OCI-LY3 (cell line): Measurements from ENCODE around the gene GAK.
"Not testable (repeated sequence)": the region's sequence is repeated elsewhere in the genome, so short reads cannot be mapped to it uniquely, and the experiment has no call there.

ENCODE experiments used
- H2AFZ ChIP-seq: fragments of 200-600, 300-600 bp; shearing (Covaris generic); 2 replicates; pipeline ENCODE4 v1.6.0; 2014; ENCODE audit warnings: antibody characterized with exemption, low read depth, low read length
- H3K27ac ChIP-seq: fragments of 200-600, 300-600 bp; sonication (generic); 2 replicates; pipeline ENCODE4 v1.5.1; 2014; ENCODE audit warnings: mild to moderate bottlenecking, low read length, moderate library complexity, mixed read lengths
- H3K27me3 ChIP-seq: fragments of 200-600, 300-600 bp; sonication (generic); 2 replicates; pipeline ENCODE4 v1.6.1; 2014; ENCODE audit warnings: low read depth, low read length, mixed read lengths
- H3K36me3 ChIP-seq: fragments of 200-600, 300-600 bp; sonication (generic); replicated peaks from 2 replicates; pipeline ENCODE3; 2014; ENCODE audit warnings: low read depth, low read length, mixed read lengths
- H3K4me1 ChIP-seq: fragments of 300-600, 200-600 bp; sonication (generic); 2 replicates; pipeline ENCODE4 v1.6.1; 2014; ENCODE audit warnings: low read length, mixed read lengths
- H3K4me2 ChIP-seq: fragments of 200-600, 300-600 bp; sonication (generic); 2 replicates; pipeline ENCODE4 v1.6.1; 2014; ENCODE audit warnings: low read length, mixed read lengths
- H3K4me3 ChIP-seq: fragments of 300-600, 200-600 bp; sonication (generic); 2 replicates; pipeline ENCODE4 v1.5.1; 2014; ENCODE audit warnings: antibody characterized with exemption, mild to moderate bottlenecking, low read length, moderate library complexity
- H3K79me2 ChIP-seq: fragments of 300-600, 200-600 bp; shearing (Covaris generic); 2 replicates; pipeline ENCODE4 v1.6.1; 2014; ENCODE audit warnings: mild to moderate bottlenecking, low read length, mixed read lengths
- H3K9ac ChIP-seq: fragments of 300-600, 200-600 bp; shearing (Covaris generic); 2 replicates; pipeline ENCODE4 v1.6.0; 2014; ENCODE audit warnings: mild to moderate bottlenecking, low read length, moderate library complexity
- H3K9me3 ChIP-seq: fragments of 200-600, 300-600 bp; shearing (Covaris generic); 2 replicates; pipeline ENCODE4 v1.6.1; 2014; ENCODE audit warnings: low read length, mixed read lengths; ENCODE audit not compliant: insufficient read depth
- H4K20me1 ChIP-seq: fragments of 200-600, 300-600 bp; sonication (generic); 2 replicates; pipeline ENCODE4 v1.6.1; 2016; ENCODE audit warnings: low read length, mixed read lengths; ENCODE audit not compliant: insufficient read depth
- CTCF ChIP-seq: fragments of 200-600, 300-600 bp; sonication (generic); IDR thresholded peaks from 2 replicates; pipeline ENCODE4 v1.5.1; 2014; ENCODE audit warnings: antibody characterized with exemption, low read length, low read depth
- EZH2phosphoT487 ChIP-seq: fragments of 200-600 bp; shearing (Covaris generic); IDR thresholded peaks from 2 replicates; pipeline ENCODE4 v1.6.1; 2018; ENCODE audit warnings: antibody characterized with exemption, mixed run types, low read depth

The GAK gene

GRCh38 chr4:921830-922331 is 10.2 kb downstream of the GAK start:
- TF ChIP-seq CTCF = no peak
- TF ChIP-seq EZH2phosphoT487 = no peak
- H2AFZ ChIP-seq = no peak overlapping the region
- H3K4me2 ChIP-seq = peak overlapping the region; percentile 8
- peaks cover 55% of the 10 kb centered on the region for H4K20me1 ChIP-seq
- H3K4me1 ChIP-seq = peaks cover 22% of the 10 kb centered on the region
- no peak overlapping the region for H3K27ac ChIP-seq
- H3K4me3 ChIP-seq = no peak overlapping the region
- 0 out of 2 replicates have a peak, but pooled peaks cover 11% of the 10 kb centered on the region for H3K9me3 ChIP-seq
- H3K79me2 ChIP-seq = peaks cover 81% of the 10 kb centered on the region
- H3K9ac ChIP-seq = no peak overlapping the region
- no peaks in the 10 kb centered on the region for H3K27me3 ChIP-seq
- H3K36me3 ChIP-seq = peaks cover 19% of the 10 kb centered on the region

GRCh38 chr4:919004-919680 is 13.0 kb downstream of the GAK start:
- Histone ChIP-seq H3K79me2 (peaks cover 86% of the 10 kb centered on the region), H4K20me1 (peaks cover 58% of the 10 kb centered on the region)

DNA sequence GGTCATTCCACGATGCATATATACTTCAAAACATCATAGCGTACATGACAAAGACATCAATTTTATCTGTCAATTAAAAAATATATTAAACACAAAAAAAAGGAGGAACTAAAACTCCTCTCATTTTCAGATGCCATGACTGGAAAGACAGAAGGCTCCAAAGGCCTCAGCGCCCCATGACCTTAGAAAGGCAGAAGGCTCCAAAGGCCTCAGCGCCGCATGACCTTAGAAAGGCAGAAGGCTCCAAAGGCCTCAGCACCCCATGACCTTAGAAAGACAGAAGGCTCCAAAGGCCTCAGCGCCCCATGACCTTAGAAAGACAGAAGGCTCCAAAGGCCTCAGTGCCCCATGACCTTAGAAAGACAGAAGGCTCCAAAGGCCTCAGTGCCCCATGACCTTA is 13.5 kb downstream of the GAK start:
- not testable (repeated sequence) for H3K9ac ChIP-seq, H3K27me3 ChIP-seq, H3K27ac ChIP-seq, H3K4me3 ChIP-seq, H2AFZ ChIP-seq, H3K4me2 ChIP-seq
- 0 out of 2 replicates have a peak, but pooled peaks cover 11% of the 10 kb centered on the region for H3K9me3 ChIP-seq
- peaks cover 19% of the 10 kb centered on the region for H3K36me3 ChIP-seq
- H4K20me1 ChIP-seq = peaks cover 59% of the 10 kb centered on the region
- H3K4me1 ChIP-seq = peaks cover 25% of the 10 kb centered on the region
- peaks cover 85% of the 10 kb centered on the region for H3K79me2 ChIP-seq

More at GRCh38 chr4:919004-919680, 13.0 kb downstream of the GAK start:
- H3K9ac ChIP-seq, H3K4me2 ChIP-seq, H2AFZ ChIP-seq, H3K27ac ChIP-seq, H3K27me3 ChIP-seq, H3K4me3 ChIP-seq: not testable (repeated sequence)
- Histone ChIP-seq H3K4me1 (peaks cover 28% of the 10 kb centered on the region), H3K9me3 (0 out of 2 replicates have a peak, but pooled peaks cover 11% of the 10 kb centered on the region), H3K36me3 (peaks cover 19% of the 10 kb centered on the region)

- Histone ChIP-seq H3K9ac (no peak overlapping the region), H3K4me2 (no peak overlapping the region), H3K27me3 (no peaks in the 10 kb centered on the region), H3K9me3 (0 out of 2 replicates have a peak, but pooled peaks cover 11% of the 10 kb centered on the region), H3K4me1 (peaks cover 25% of the 10 kb centered on the region), H2AFZ (no peak overlapping the region), H3K4me3 (no peak overlapping the region), H3K79me2 (peaks cover 83% of the 10 kb centered on the region), H4K20me1 (peaks cover 65% of the 10 kb centered on the region), H3K36me3 (peaks cover 19% of the 10 kb centered on the region), H3K27ac (no peak overlapping the region)
- TF ChIP-seq EZH2phosphoT487 (no peak), CTCF (no peak)
Measured at GRCh38 chr4:917992-918391, 14.1 kb downstream of the GAK start.

GRCh38 chr4:917466-917865 is 14.7 kb downstream of the GAK start:
- Histone ChIP-seq H3K9me3 (0 out of 2 replicates have a peak, but pooled peaks cover 11% of the 10 kb centered on the region), H3K9ac (no peak overlapping the region), H2AFZ (no peak overlapping the region), H3K4me1 (peaks cover 25% of the 10 kb centered on the region), H3K4me3 (no peak overlapping the region), H4K20me1 (peaks cover 65% of the 10 kb centered on the region), H3K36me3 (peaks cover 14% of the 10 kb centered on the region), H3K79me2 (peaks cover 78% of the 10 kb centered on the region), H3K27ac (no peak overlapping the region), H3K27me3 (no peaks in the 10 kb centered on the region), H3K4me2 (no peak overlapping the region)
- TF ChIP-seq EZH2phosphoT487 (no peak), CTCF (no peak)
